ENCODE results near the gene FANCC. TPM values are rescaled to one million over a fixed set of nuclear protein-coding genes. Genes with fewer than 3 reads are reported as not detected.

The FANCC gene, protein sequence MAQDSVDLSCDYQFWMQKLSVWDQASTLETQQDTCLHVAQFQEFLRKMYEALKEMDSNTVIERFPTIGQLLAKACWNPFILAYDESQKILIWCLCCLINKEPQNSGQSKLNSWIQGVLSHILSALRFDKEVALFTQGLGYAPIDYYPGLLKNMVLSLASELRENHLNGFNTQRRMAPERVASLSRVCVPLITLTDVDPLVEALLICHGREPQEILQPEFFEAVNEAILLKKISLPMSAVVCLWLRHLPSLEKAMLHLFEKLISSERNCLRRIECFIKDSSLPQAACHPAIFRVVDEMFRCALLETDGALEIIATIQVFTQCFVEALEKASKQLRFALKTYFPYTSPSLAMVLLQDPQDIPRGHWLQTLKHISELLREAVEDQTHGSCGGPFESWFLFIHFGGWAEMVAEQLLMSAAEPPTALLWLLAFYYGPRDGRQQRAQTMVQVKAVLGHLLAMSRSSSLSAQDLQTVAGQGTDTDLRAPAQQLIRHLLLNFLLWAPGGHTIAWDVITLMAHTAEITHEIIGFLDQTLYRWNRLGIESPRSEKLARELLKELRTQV
- 3.3 and 3.7 TPM in 2 replicates for total RNA-seq (ENCODE audit: low replicate concordance)

DNA sequence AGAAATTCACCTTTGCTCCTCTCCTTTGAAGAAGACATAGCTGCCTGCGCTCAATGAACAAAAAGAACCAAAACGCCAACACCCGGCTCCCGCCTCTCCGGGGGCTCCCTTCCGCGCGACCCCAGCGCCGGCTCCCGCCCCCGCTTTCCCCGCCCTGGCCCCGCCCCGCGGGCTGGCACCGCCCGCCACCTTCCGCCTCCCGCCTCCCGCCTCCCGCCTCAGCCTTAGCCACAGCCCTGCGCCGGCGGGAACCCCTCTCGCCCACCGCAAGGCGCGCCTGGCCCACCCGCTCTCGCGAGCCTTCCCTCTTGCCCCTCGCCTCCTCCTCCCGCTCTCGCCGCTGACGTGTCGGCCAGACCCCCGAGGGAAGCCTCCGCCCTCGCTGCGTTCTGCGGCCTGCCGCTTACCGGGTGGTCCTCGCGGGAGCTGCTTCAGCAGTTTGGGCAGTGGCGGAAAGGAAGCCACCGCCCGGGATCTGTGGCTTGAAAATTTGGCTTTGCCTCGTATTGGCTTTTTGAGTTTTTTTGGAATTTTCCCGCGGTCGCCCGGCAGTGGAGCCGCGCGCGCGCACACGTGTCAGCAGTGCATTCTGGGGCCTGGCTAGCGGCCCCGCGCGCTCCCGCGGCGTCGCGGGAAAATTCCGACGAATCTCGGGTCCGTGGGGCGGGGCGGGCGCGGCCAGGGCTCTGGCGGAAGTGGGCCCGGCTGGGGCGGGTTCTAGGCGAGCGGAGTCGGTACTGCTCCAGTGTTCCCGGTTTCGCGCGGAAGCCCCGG is at the start of gene FANCC:
TSS of gene FANCC (minus strand) at position 591 of the 774 bp plus-strand sequence. CDS start 68,418 bp downstream, outside the sequence.

Other genes with a start within 250 kb of the FANCC start
- gene PTCH1, start 199.3 kb upstream of the FANCC start, total RNA-seq (ENCODE audit: low replicate concordance), result 1.7 and 6.7 TPM in 2 replicates

Data from smooth muscle cell of the coronary artery (primary cell).